Karpas-422 (cell line): ENCODE results near the gene MAD1L1. TPM values are rescaled to one million over a fixed set of nuclear protein-coding genes. Genes with fewer than 3 reads are reported as not detected.
"Not testable (repeated sequence)": the region's sequence is repeated elsewhere in the genome, so short reads cannot be mapped to it uniquely, and the experiment has no call there.

Source experiments
- DNase-seq: peaks from one replicate; pipeline ENCODE4 v3.0.0-alpha.2; 2015
- H2AFZ ChIP-seq: fragments of 200-600 bp; sonication (generic); 2 replicates; pipeline ENCODE4 v1.6.1; 2014; ENCODE audit warnings: antibody characterized with exemption, low read length, mixed read lengths
- H3K27ac ChIP-seq: fragments of 200-600 bp; sonication (generic); 2 replicates; pipeline ENCODE4 v1.5.1; 2014; ENCODE audit warnings: mild to moderate bottlenecking, low read length, moderate library complexity
- H3K27me3 ChIP-seq: fragments of 200-600 bp; sonication (generic); 2 replicates; pipeline ENCODE4 v1.6.1; 2014; ENCODE audit warnings: low read length, mixed read lengths
- H3K36me3 ChIP-seq: fragments of 200-600 bp; sonication (generic); 2 replicates; pipeline ENCODE4 v1.6.1; 2014; ENCODE audit warnings: low read length, mixed read lengths; ENCODE audit not compliant: insufficient read depth
- H3K4me1 ChIP-seq: fragments of 200-600 bp; sonication (generic); 2 replicates; pipeline ENCODE4 v1.6.1; 2014; ENCODE audit warnings: mild to moderate bottlenecking, low read length, mixed read lengths
- H3K4me2 ChIP-seq: fragments of 200-600 bp; sonication (generic); 2 replicates; pipeline ENCODE4 v1.6.1; 2014; ENCODE audit warnings: low read length, low read depth, mild to moderate bottlenecking; ENCODE audit not compliant: poor library complexity, severe bottlenecking
- H3K4me3 ChIP-seq: fragments of 200-600 bp; sonication (generic); 2 replicates; pipeline ENCODE4 v1.5.1; 2014; ENCODE audit warnings: mild to moderate bottlenecking, antibody characterized with exemption, low read length, mixed read lengths
- H3K79me2 ChIP-seq: fragments of 200-600 bp; sonication (generic); 2 replicates; pipeline ENCODE4 v1.6.1; 2014; ENCODE audit warnings: mild to moderate bottlenecking, low read length, mixed read lengths
- H3K9ac ChIP-seq: fragments of 200-600 bp; sonication (generic); 2 replicates; pipeline ENCODE4 v1.6.0; 2014; ENCODE audit warnings: low read length
- H3K9me2 ChIP-seq: fragments of 200-600 bp; sonication (generic), shearing (Covaris generic); replicated peaks from 2 replicates; pipeline ENCODE4 v1.6.0; 2014; ENCODE audit warnings: mild to moderate bottlenecking, low read length, moderate library complexity; ENCODE audit not compliant: insufficient read depth
- H3K9me3 ChIP-seq: fragments of 300-700, 200-600 bp; sonication (generic); 2 replicates; pipeline ENCODE4 v1.6.1; 2014; ENCODE audit warnings: low read length, mixed read lengths
- H4K20me1 ChIP-seq: fragments of 200-600 bp; sonication (generic); 2 replicates; pipeline ENCODE4 v1.6.1; 2014; ENCODE audit warnings: mild to moderate bottlenecking, antibody characterized with exemption, low read length, low read depth; ENCODE audit not compliant: insufficient read depth
- total RNA-seq: library from RNA; depleted of rRNA; stranded (reverse); fragments of >200 nt; shearing (Covaris generic); gene quantifications from 2 replicates; pipeline ENCODE4 v1.2.3, GENCODE V29; 2014; ENCODE audit warnings: low replicate concordance

Gene MAD1L1
- total RNA-seq, 1 experiment from 2014 or later = 38.6 TPM

- H3K9ac ChIP-seq = no peak overlapping the region
- no peaks in the 10 kb centered on the region for H3K27me3 ChIP-seq
- H3K4me1 ChIP-seq = no peaks in the 10 kb centered on the region
- H3K9me3 ChIP-seq = peaks cover 9% of the 10 kb centered on the region; the same call in 1 of the 2 replicates
- H3K9me2 ChIP-seq = no peaks in the 10 kb centered on the region
- no peaks in the 10 kb centered on the region for H3K79me2 ChIP-seq
- no peak overlapping the region for H3K4me3 ChIP-seq
- no peak overlapping the region for H3K27ac ChIP-seq
- no peak overlapping the region for H3K4me2 ChIP-seq
- DNase-seq = no peak
- H3K36me3 ChIP-seq = no peaks in the 10 kb centered on the region; the same call in 1 of the 2 replicates
- no peak overlapping the region for H2AFZ ChIP-seq
- no peaks in the 10 kb centered on the region for H4K20me1 ChIP-seq
These were observed 298.7 kb downstream of the MAD1L1 start for GRCh38 chr7:1934017-1934416.

- no peaks in the 10 kb centered on the region for H4K20me1 ChIP-seq
- no peak overlapping the region for H3K27ac ChIP-seq
- H3K4me3 ChIP-seq = no peak overlapping the region
- no peak for DNase-seq
- no peaks in the 10 kb centered on the region for H3K4me1 ChIP-seq
- no peaks in the 10 kb centered on the region; the same call in 1 of the 2 replicates for H3K36me3 ChIP-seq
- no peak overlapping the region for H3K9ac ChIP-seq
- no peaks in the 10 kb centered on the region for H3K79me2 ChIP-seq
- H2AFZ ChIP-seq = no peak overlapping the region
- no peaks in the 10 kb centered on the region for H3K27me3 ChIP-seq
- H3K9me3 ChIP-seq = peaks cover 9% of the 10 kb centered on the region; the same call in 1 of the 2 replicates
- no peaks in the 10 kb centered on the region for H3K9me2 ChIP-seq
- no peak overlapping the region for H3K4me2 ChIP-seq
These were observed 299.5 kb downstream of the MAD1L1 start for GRCh38 chr7:1933066-1933750.

- H3K4me1 ChIP-seq = no peaks in the 10 kb centered on the region
- H2AFZ ChIP-seq = no peak overlapping the region
- no peaks in the 10 kb centered on the region for H3K27me3 ChIP-seq
- no peak overlapping the region for H3K4me2 ChIP-seq
- H3K9me3 ChIP-seq = peaks cover 9% of the 10 kb centered on the region; the same call in 1 of the 2 replicates
- H3K27ac ChIP-seq = no peak overlapping the region
- H3K9me2 ChIP-seq = no peaks in the 10 kb centered on the region
- H3K79me2 ChIP-seq = no peaks in the 10 kb centered on the region
- no peaks in the 10 kb centered on the region for H4K20me1 ChIP-seq
- no peaks in the 10 kb centered on the region; the same call in 1 of the 2 replicates for H3K36me3 ChIP-seq
- DNase-seq = no peak
- H3K4me3 ChIP-seq = no peak overlapping the region
- no peak overlapping the region for H3K9ac ChIP-seq
These were observed 300.8 kb downstream of the MAD1L1 start for GRCh38 chr7:1931951-1932270.

- Histone ChIP-seq H4K20me1 (no peaks in the 10 kb centered on the region), H3K79me2 (no peaks in the 10 kb centered on the region), H3K27me3 (no peaks in the 10 kb centered on the region), H2AFZ (no peak overlapping the region), H3K9me3 (peaks cover 9% of the 10 kb centered on the region; the same call in 1 of the 2 replicates), H3K9ac (no peak overlapping the region), H3K4me1 (no peaks in the 10 kb centered on the region), H3K27ac (no peak overlapping the region), H3K4me2 (no peak overlapping the region), H3K36me3 (no peaks in the 10 kb centered on the region; the same call in 1 of the 2 replicates), H3K9me2 (no peaks in the 10 kb centered on the region), H3K4me3 (no peak overlapping the region)
- DNase-seq = no peak
These were observed 301.3 kb downstream of the MAD1L1 start for GRCh38 chr7:1931256-1931950.

GRCh38 chr7:1930381-1931065 lies 302.2 kb downstream of the MAD1L1 start:
- DNase-seq = no peak
- no peaks in the 10 kb centered on the region; the same call in 1 of the 2 replicates for H3K36me3 ChIP-seq

GRCh38 chr7:1929349-1929925 lies 303.3 kb downstream of the MAD1L1 start:
- not testable (repeated sequence) for H3K79me2 ChIP-seq, H3K4me3 ChIP-seq, H3K4me1 ChIP-seq, DNase-seq, H3K4me2 ChIP-seq, H2AFZ ChIP-seq, H3K9me3 ChIP-seq, H4K20me1 ChIP-seq, H3K9me2 ChIP-seq, H3K36me3 ChIP-seq, H3K27ac ChIP-seq, H3K27me3 ChIP-seq, H3K9ac ChIP-seq

More at GRCh38 chr7:1930381-1931065, 302.2 kb downstream of the MAD1L1 start:
- H4K20me1 ChIP-seq = no peaks in the 10 kb centered on the region
- H2AFZ ChIP-seq = no peak overlapping the region
- no peak overlapping the region for H3K27ac ChIP-seq
- H3K9ac ChIP-seq = no peak overlapping the region
- H3K79me2 ChIP-seq = no peaks in the 10 kb centered on the region
- no peak overlapping the region for H3K4me3 ChIP-seq
- H3K4me2 ChIP-seq = no peak overlapping the region
- H3K4me1 ChIP-seq = no peaks in the 10 kb centered on the region
- peaks cover 9% of the 10 kb centered on the region; the same call in 1 of the 2 replicates for H3K9me3 ChIP-seq
- no peaks in the 10 kb centered on the region for H3K9me2 ChIP-seq
- no peaks in the 10 kb centered on the region for H3K27me3 ChIP-seq

GRCh38 chr7:1928645-1929348 lies 303.9 kb downstream of the MAD1L1 start:
- Histone ChIP-seq H3K9ac (no peak overlapping the region), H3K4me2 (no peak overlapping the region), H3K27ac (no peak overlapping the region), H3K9me2 (no peaks in the 10 kb centered on the region), H3K36me3 (no peaks in the 10 kb centered on the region), H4K20me1 (no peaks in the 10 kb centered on the region), H3K4me3 (no peak overlapping the region), H3K27me3 (no peaks in the 10 kb centered on the region), H3K4me1 (no peaks in the 10 kb centered on the region), H2AFZ (no peak overlapping the region), H3K79me2 (no peaks in the 10 kb centered on the region), H3K9me3 (peaks cover 3% of the 10 kb centered on the region; the same call in 1 of the 2 replicates)
- no peak for DNase-seq
